ENCODE measurements around the gene WRNIP1. TPM values are rescaled to one million over a fixed set of nuclear protein-coding genes. Genes with fewer than 3 reads are reported as not detected.

WRNIP1 gene
- total and polyA plus RNA-seq, 9 of the 15 experiments (the other 6 are each of a cell fraction or from before 2014, with no cell fraction given): 13.2 to 63.6 (median 48.6) TPM

DNA sequence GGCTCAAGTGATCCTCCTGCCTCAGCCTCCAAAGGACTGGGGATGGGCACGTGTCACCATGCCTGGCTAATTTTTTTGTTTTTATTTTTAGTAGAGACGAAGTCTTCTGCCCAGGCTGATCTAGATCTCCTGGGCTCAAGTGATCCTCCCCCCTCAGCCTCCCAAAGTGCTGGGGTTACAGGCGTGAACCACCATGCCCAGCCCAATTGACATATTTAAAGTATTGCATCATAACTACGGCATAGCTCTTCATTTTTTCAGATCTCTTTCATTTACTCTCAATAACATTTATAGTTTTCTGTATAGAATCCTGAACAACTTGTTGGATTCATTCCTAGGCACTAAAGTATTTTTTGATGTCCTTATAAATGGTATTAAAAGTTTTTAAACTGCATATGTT is 63.4 kb downstream of the WRNIP1 start (continued):
- TF ChIP-seq, protein P1, sequence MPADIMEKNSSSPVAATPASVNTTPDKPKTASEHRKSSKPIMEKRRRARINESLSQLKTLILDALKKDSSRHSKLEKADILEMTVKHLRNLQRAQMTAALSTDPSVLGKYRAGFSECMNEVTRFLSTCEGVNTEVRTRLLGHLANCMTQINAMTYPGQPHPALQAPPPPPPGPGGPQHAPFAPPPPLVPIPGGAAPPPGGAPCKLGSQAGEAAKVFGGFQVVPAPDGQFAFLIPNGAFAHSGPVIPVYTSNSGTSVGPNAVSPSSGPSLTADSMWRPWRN (IDR thresholded peaks at IDR 0.05; ENCODE audit: low read depth): no peak
- no peak for TF ChIP-seq ZNF354B (CRISPR knock-in tag; IDR thresholded peaks at IDR 0.05)
- no peak for TF ChIP-seq ZNF121 (CRISPR knock-in tag; conservative IDR thresholded peaks at IDR 0.05)
- no peak for TF ChIP-seq MAFG (tag; conservative IDR thresholded peaks at IDR 0.05)
- TF ChIP-seq, protein P2, sequence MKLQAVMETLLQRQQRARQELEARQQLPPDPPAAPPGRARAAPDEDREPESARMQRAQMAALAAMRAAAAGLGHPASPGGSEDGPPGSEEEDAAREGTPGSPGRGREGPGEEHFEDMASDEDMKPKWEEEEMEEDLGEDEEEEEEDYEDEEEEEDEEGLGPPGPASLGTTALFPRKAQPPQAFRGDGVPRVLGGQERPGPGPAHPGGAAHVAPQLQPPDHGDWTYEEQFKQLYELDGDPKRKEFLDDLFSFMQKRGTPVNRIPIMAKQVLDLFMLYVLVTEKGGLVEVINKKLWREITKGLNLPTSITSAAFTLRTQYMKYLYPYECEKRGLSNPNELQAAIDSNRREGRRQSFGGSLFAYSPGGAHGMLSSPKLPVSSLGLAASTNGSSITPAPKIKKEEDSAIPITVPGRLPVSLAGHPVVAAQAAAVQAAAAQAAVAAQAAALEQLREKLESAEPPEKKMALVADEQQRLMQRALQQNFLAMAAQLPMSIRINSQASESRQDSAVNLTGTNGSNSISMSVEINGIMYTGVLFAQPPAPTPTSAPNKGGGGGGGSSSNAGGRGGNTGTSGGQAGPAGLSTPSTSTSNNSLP (IDR thresholded peaks at IDR 0.05; ENCODE audit: borderline replicate concordance, low read depth, low read length): no peak
- TF ChIP-seq, protein P3, sequence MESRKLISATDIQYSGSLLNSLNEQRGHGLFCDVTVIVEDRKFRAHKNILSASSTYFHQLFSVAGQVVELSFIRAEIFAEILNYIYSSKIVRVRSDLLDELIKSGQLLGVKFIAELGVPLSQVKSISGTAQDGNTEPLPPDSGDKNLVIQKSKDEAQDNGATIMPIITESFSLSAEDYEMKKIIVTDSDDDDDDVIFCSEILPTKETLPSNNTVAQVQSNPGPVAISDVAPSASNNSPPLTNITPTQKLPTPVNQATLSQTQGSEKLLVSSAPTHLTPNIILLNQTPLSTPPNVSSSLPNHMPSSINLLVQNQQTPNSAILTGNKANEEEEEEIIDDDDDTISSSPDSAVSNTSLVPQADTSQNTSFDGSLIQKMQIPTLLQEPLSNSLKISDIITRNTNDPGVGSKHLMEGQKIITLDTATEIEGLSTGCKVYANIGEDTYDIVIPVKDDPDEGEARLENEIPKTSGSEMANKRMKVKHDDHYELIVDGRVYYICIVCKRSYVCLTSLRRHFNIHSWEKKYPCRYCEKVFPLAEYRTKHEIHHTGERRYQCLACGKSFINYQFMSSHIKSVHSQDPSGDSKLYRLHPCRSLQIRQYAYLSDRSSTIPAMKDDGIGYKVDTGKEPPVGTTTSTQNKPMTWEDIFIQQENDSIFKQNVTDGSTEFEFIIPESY (CRISPR knock-in tag; IDR thresholded peaks at IDR 0.05): no peak
- no peak for TF ChIP-seq FOXA1 (IDR thresholded peaks at IDR 0.05; ENCODE audit: borderline replicate concordance)
- no peak for TF ChIP-seq ZNF507 (tag; conservative IDR thresholded peaks at IDR 0.05)
- 0 out of 2 replicates have a peak, but pooled peaks have one; percentile 29 for TF ChIP-seq NBN (IDR thresholded peaks at IDR 0.05; ENCODE audit: low read depth)
- 0 out of 2 replicates have a peak, but pooled peaks have one; percentile 13 for TF ChIP-seq JUND (IDR thresholded peaks at IDR 0.05; ENCODE audit: borderline replicate concordance, low read depth, low read length)
- TF ChIP-seq JUND (tag; IDR thresholded peaks at IDR 0.05; ENCODE audit: borderline replicate concordance, low read depth, low read length): no peak
- no peak for TF ChIP-seq HEY1 (CRISPR knock-in tag; IDR thresholded peaks at IDR 0.05; ENCODE audit: borderline replicate concordance)
- TF ChIP-seq NR4A1 (CRISPR knock-in tag; IDR thresholded peaks at IDR 0.05): no peak
- TF ChIP-seq NR4A1 (tag; IDR thresholded peaks at IDR 0.05): no peak
- TF ChIP-seq SMARCA5 (IDR thresholded peaks at IDR 0.05): no peak
- no peak for TF ChIP-seq PPARD (CRISPR knock-in tag; IDR thresholded peaks at IDR 0.05)
- no peak for TF ChIP-seq ETV5 (CRISPR knock-in tag; IDR thresholded peaks at IDR 0.05; ENCODE audit: low read depth)
- TF ChIP-seq MYC (IDR thresholded peaks at IDR 0.05; ENCODE audit: low read depth, low read length): no peak
- TF ChIP-seq MYC (CRISPR knock-in tag; IDR thresholded peaks at IDR 0.05; ENCODE audit: borderline replicate concordance, low read depth): no peak
- no peak for TF ChIP-seq ZNF696 (CRISPR knock-in tag; conservative IDR thresholded peaks at IDR 0.05)
- no peak for TF ChIP-seq WHSC1 (IDR thresholded peaks at IDR 0.05; ENCODE audit: low read length)
- no peak for TF ChIP-seq MIER1 (IDR thresholded peaks at IDR 0.05; ENCODE audit: low read depth)
- TF ChIP-seq ELF4 (CRISPR knock-in tag; IDR thresholded peaks at IDR 0.05): no peak
- TF ChIP-seq, protein P4, sequence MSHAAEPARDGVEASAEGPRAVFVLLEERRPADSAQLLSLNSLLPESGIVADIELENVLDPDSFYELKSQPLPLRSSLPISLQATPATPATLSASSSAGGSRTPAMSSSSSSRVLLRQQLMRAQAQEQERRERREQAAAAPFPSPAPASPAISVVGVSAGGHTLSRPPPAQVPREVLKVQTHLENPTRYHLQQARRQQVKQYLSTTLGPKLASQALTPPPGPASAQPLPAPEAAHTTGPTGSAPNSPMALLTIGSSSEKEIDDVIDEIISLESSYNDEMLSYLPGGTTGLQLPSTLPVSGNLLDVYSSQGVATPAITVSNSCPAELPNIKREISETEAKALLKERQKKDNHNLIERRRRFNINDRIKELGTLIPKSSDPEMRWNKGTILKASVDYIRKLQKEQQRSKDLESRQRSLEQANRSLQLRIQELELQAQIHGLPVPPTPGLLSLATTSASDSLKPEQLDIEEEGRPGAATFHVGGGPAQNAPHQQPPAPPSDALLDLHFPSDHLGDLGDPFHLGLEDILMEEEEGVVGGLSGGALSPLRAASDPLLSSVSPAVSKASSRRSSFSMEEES (CRISPR knock-in tag; IDR thresholded peaks at IDR 0.05): no peak
- no peak for TF ChIP-seq ZNF212 (CRISPR knock-in tag; IDR thresholded peaks at IDR 0.05)
- no peak for TF ChIP-seq RBBP5 (IDR thresholded peaks at IDR 0.05; ENCODE audit: borderline replicate concordance, insufficient read depth, low read length, poor library complexity, severe bottlenecking)
- TF ChIP-seq SUPT5H (IDR thresholded peaks at IDR 0.05): no peak
